Measurements from ENCODE around the gene HAPLN3. TPM values are rescaled to one million over a fixed set of nuclear protein-coding genes. Genes with fewer than 3 reads are reported as not detected.

HAPLN3 gene
- polyA plus RNA-seq, 1 experiment: 25.5 TPM

- ChIA-PET CTCF (interaction anchor here (0.7 to 5.6 kb wide), 7 partner anchors 44 to 365 kb away, joined by 3 to 72 read pairs (median 5); partner anchors contain the start of gene MRPS11), POLR2A (no interaction called here)
- Histone ChIP-seq H3K36me3 (ENCODE audit: control insufficient read depth, insufficient read depth, low read length) (no peaks in the 10 kb centered on the region), H3K4me3 (ENCODE audit: low read depth, low read length) (no peak overlapping the region), H3K27me3 (ENCODE audit: control insufficient read depth, insufficient read depth, low read length) (peaks cover 2% of the 10 kb centered on the region; the same call in 1 of the 2 replicates)
- TF ChIP-seq CTCF (IDR thresholded peaks at IDR 0.05; ENCODE audit: insufficient read depth, low read depth, low read length): no peak
- no peak for DNase-seq (ENCODE audit: low read depth)
Measured at GRCh38 chr15:88832820-88833730, 62.3 kb downstream of the HAPLN3 start.

GRCh38 chr15:88830016-88830415 is 65.3 kb downstream of the HAPLN3 start:
- DNase-seq (ENCODE audit: low read depth): no peak
- ChIA-PET CTCF (no interaction called here), POLR2A (no interaction called here)
- Histone ChIP-seq H3K36me3 (ENCODE audit: control insufficient read depth, insufficient read depth, low read length) (no peaks in the 10 kb centered on the region), H3K27me3 (ENCODE audit: control insufficient read depth, insufficient read depth, low read length) (peaks cover 2% of the 10 kb centered on the region), H3K4me3 (ENCODE audit: low read depth, low read length) (no peak overlapping the region)
- no peak for TF ChIP-seq CTCF (IDR thresholded peaks at IDR 0.05; ENCODE audit: insufficient read depth, low read depth, low read length)

- TF ChIP-seq CTCF (IDR thresholded peaks at IDR 0.05; ENCODE audit: insufficient read depth, low read depth, low read length): no peak
- POLR2A ChIA-PET: no interaction called here
- H3K4me3 ChIP-seq (ENCODE audit: low read depth, low read length): no peak overlapping the region
- peaks cover 2% of the 10 kb centered on the region for H3K27me3 ChIP-seq (ENCODE audit: control insufficient read depth, insufficient read depth, low read length)
- CTCF ChIA-PET: no interaction called here
- no peaks in the 10 kb centered on the region for H3K36me3 ChIP-seq (ENCODE audit: control insufficient read depth, insufficient read depth, low read length)
- DNase-seq (ENCODE audit: low read depth): no peak
Measured at GRCh38 chr15:88828791-88829190, 66.6 kb downstream of the HAPLN3 start.

Other genes starting within 250 kb of the HAPLN3 start
- gene ACAN, start 92.1 kb downstream of the HAPLN3 start, polyA plus RNA-seq (2011; rRNA removed): 0.85 and 3.6 TPM in 2 replicates
- gene MFGE8, start 17.8 kb upstream of the HAPLN3 start, polyA plus RNA-seq (2011; rRNA removed): 1,102 and 1,967 TPM in 2 replicates
- 47.2 and 69.6 TPM in 2 replicates for gene ABHD2, start 192.9 kb upstream of the HAPLN3 start, polyA plus RNA-seq (2011; rRNA removed)